HG02588 (cell line): ENCODE measurements around the gene RGS3.

Experiments used
- ATAC-seq: cut with Tn5 transposase; IDR thresholded peaks from one replicate; pipeline ENCODE4 v1.9.1; 2021; ENCODE audit warnings: mild to moderate bottlenecking, moderate library complexity; ENCODE audit not compliant: unreplicated experiment

The RGS3 gene

DNA sequence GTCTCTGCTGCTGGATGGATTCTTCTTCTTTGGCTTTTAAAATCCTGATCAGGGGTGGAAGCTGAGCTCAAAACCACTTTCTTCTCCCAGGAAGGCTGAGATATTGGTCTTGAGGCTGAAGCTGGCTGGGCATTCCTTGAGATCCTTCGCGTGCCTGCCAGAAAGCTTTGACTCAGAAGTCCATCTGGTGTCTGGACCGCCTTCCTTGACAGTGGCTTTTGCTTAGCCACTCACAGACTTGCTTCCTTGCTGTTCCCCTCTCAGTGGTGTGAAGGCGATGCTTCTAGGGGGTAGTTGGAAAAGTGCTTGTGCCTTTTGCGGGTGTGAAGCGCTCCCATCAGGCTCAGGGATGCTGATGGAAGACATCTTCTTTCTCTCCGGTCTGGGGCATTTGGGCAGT, 45.9 kb downstream of the RGS3 start:
- no peak for ATAC-seq

DNA sequence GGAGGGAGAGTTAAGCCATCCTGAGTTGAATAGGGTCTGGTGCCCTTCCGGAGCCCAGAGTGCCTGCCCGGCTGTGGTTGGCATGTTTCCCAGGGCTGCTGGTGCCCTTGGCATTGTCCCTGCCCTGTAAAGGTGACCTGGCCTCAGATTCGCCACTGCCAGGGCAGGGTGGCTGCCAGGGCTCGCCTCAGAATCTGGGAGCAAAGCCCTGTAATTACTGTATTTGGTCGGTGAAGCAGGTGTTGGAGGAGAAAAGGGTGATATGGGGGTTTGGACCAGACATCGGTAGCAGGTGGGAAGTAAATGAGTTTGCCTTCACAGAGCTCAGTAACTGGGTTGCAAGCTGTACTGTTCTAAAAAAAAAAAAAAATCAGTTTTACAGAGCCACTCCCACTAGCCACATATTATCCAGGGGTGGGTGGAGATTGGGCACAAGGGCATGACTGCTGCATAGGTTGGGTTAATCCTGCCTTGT, 47.6 kb downstream of the RGS3 start:
- ATAC-seq, result no peak

DNA sequence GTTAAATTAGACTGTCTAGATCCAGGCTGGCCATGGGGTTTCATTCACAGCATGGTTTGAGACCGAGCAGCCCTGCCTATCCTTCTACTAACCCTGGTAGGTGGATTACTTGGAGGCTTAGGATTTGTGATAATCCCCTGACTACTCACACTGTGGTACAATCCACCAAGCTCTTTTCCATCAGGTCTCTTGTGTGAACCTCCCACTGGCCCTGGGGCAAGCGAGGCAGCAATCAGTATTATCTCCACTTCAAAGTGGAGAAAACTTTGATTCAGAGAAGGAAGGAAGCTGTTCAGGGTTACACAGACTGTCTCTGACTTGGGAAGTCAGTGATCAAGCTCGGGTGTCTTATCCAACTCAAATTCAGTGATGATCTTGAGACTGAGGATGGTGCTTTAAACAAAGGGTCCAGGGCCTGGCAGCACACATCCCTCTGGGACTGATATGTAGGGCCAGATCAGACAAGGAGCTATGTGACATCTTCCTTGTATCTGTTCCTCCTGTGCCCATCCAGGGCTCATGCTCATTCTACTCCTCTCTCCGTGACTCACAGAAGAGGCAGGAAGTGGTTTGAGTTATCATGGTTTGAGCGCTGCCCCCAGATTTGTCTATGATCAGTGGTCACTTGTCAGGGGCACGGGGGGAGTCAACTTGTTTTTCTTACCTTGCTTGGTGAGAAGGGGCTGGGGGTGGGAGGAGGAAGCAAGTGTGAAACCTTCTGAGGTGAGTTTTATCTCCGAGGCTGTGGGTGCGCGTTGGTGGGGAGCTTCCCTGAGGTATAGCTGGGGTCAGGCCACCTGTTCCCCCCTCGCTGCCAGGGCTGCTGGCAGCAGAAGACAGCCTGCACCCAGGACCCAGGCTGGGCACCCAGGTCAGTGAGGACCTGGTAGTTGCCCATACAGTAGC, 48.6 kb downstream of the RGS3 start:
- peak; percentile 42 for ATAC-seq

DNA sequence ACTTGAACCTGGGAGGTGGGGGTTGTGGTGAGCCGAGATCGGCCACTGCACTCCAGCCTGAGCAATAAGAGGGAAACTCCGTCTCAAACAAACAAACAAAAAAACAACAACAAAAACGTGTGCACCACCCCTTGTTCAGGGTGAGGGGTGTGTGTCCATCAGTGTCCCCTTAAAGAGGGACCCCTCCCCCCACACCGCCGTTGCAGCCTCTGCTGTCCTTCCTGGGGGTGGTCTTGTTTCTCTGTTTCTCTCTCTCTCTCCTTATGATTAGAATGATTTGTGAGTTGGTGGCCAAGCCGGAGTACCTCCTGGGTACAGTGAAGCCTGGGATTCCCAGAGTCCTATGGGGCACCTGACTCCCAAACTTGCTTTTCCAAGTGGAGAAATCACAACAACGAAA, 49.6 kb downstream of the RGS3 start:
- ATAC-seq, result no peak

DNA sequence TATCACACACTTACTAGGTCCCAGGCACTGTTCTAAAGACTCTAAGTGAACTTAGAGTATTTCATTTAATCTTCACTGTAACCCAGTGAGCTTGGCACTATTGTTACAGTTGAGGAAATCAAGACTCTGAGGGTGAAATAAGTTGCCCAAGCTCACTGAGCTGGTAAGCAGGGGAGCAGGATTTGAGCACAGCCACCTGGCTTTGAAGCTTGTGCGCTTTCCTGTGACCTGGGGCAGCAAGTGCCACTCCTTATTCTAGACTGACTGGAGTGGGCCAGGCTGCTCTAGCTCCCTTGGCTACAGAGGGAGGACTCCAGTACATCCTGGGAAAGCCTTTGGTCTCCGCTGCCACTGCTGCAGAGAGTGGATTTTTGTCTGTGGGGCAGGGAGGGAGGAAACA, 50.0 kb downstream of the RGS3 start:
- ATAC-seq, result no peak

DNA sequence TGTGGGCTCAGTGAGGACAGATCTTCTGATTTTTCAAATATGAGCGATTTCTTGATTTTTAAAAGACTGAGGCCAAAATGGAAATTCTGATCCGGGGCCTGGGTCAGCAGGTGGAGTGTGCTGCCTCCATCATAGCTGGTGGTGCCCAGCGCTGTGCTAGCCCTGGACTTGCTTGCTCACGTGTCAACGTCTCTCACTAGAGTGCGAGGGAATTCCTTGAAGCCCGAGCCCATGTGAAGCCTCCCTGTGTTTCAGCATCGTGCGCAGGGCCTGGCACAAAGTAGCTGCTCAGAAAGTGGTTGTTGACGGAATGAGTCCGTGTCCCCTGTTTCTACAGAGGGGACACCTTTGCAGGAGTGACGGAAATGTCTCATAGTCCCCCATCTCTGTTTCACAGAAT, 50.5 kb downstream of the RGS3 start:
- ATAC-seq, result no peak

DNA sequence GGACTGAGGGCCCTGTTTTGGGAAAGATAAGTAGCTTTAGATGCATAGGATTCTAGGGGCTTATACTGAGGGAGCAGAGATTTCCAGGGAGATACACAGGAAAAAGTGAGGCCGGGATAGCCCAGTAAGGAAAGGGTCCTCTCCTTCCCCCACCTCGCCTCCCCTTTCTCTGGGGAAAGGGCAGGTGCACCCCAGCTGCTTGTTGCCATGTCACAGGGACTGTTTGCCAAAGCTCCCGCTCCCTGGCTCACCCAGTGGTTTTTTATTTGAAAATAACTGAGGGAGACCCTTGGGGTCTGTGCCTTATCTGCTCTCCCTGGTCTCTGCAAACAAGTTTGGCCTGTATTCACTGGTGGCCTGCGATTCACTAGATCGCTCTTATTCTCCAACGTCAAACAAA, 51.2 kb downstream of the RGS3 start:
- no peak for ATAC-seq

DNA sequence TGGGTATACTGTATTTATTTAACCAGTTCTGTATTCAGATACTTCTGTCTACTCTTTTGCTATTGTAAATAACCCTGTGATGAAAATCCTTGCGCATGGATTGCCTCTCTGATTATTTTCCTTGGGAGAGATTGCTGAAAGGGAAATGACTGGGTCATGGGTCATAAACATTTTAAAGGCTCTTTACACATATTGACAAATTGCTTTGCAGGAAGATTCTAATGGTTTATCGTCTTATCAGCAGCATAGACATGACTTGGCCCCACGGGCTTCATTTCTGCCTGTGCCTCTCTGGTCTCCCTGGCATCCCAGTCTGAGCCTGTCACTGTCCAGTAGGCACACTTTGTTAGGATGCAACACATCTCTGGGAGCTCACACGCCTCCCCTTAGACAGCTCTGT, 52.3 kb downstream of the RGS3 start:
- ATAC-seq, result no peak

DNA sequence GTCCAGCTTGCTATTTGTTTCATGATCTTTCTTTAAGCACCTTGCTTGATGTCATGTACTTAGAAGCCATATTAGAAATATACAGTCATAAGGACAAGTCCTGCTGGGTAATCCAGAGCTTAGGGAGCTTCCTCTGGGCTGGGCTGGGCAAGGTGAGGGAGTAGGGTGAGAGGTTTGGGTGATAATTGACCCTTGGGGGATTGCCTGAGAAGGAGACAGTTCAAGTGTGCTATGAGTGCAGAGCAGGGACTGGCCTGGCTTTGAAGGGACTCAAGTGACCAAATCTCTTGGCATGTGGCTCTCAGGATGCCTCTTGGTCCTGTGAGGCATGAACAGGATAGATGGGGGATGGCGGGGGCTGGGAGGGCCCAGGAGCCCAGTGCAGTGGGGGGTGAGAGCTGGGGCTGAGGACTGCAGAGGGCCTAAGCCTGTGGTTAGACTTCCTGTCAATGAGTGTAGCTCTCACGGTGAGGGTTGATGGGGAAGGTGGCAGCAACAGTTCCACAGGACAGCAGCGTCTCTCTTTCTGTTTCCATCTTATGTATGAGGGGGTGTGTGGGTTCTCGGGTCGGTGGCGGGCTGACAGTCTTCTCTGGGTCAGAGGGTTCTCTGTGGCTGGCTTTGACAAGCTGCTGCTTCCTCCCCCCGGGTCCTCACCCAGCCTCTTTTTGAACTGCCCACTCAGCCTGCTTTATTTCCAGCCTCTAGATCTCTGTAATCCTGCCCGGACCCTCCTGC, 53.5 kb downstream of the RGS3 start:
- ATAC-seq, result peak; percentile 87

DNA sequence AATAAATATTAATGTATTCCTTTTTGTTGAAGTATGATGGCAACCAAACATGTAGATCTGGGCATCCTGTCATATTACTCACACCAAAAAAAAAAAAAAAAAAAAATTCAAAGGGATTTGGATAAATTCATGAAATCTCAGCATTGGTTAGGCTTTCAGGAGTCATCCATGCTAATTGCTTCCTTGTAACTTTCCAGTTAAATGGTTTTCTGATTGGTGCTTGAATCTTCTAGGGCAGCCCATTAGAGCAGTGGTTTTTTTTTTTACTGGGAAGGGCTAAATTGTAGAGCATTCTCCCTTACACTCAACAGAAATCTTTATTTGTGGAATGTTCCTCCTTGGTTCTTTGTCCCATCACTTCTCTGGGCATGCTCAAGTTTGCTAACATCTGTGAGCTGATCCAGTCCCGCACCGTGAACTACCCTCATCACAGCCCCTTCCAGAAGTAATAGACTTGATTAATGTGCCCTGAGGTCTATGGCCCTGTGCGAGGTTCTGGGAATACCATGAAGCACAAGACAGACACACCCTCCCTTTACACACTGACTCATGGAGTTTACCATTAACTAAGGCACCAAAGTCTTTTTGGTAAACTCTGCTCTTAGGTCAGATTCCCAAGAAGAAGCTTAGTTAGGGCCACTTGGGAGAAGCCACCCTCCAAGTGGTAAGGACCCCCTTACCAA, 56.0 kb downstream of the RGS3 start:
- ATAC-seq, result no peak

DNA sequence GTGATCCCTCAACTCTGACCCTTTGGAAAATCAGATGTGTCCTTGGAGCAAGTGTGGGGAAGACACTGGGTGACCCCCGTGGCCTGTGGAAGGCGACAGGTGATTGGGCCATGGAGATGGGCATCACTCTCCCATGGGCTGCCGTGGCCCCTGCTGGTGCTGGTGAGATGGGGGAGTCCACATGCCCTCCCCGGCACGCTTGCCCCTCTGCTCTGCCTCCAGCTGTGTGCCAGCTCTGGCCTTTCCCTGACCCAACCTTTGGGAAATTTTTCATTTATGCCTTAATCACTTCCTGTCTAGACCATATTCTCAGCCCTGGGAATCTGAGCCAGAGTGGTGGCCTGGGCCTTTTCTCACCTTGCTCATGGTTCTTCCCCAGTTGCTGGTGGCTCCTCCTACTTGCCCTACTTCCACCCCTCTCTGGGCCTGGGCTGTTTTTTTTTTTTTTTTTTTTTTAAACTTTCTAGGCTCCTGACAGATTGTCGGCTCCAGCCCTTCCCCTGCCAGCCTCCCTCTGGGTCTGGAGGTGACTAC, 56.6 kb downstream of the RGS3 start:
- no peak for ATAC-seq

DNA sequence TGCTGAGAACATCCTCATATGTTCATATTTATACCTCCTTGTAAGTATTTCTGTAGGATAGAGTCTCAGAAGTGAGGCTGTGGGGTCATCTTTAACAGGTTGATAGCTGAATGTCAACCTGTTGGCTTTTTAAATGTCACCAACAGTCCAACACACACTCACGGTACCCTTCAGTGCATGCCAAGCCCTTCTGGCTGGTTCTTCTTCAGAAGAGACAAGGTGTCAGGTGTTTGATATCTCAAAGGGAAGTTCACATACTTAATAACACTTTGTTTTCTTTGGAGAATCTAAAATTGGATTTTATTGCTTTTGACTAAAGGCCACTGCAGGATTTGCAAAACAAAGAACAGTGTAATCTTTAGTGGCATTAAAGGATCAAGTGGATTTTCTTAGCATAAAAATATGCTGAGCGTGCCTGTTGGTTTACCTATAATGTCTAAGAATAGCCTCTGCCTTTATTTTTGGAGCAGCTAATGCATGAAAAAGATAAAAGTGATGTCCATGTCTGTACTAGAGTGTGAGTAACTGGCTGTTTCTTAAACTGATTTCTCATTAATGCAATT, 58.2 kb downstream of the RGS3 start:
- ATAC-seq, result no peak

DNA sequence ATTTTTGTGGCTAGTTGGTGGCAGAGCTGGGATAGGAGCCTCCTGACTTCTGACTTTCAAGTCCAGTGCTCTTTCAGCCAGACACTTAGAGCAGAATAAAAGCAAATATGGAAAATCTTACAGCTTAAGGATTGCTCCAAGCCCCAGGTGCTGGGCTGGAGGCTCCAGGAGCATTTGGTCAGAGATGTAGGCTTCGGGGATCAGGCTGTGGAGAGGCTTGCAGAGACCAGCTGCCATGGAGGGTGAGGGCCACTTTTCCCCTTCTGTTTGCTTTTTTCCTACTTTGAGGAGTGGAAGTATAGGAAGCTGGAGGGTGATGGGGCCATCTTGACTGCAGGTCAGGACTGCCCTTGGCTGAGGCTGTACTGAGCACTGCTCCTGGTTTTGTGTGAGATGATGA, 58.9 kb downstream of the RGS3 start:
- ATAC-seq, result no peak

DNA sequence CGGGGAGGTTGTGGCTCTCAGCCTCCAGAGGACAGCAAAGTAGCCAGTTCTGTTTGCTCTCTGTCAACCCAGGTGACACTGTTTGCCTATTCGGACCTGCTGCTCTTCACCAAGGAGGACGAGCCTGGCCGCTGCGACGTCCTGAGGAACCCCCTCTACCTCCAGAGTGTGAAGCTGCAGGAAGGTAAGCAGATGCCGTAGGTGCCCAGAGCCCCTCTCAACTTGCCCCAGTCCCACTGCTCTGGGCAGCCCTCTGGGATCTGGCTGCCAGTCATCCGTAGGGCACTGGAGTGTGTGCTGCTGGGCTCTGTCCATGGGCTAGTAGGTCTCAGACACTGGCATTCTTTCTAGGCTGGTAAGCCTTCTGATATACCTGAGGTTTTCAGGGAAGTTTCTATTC, 59.3 kb downstream of the RGS3 start:
- no peak for ATAC-seq

DNA sequence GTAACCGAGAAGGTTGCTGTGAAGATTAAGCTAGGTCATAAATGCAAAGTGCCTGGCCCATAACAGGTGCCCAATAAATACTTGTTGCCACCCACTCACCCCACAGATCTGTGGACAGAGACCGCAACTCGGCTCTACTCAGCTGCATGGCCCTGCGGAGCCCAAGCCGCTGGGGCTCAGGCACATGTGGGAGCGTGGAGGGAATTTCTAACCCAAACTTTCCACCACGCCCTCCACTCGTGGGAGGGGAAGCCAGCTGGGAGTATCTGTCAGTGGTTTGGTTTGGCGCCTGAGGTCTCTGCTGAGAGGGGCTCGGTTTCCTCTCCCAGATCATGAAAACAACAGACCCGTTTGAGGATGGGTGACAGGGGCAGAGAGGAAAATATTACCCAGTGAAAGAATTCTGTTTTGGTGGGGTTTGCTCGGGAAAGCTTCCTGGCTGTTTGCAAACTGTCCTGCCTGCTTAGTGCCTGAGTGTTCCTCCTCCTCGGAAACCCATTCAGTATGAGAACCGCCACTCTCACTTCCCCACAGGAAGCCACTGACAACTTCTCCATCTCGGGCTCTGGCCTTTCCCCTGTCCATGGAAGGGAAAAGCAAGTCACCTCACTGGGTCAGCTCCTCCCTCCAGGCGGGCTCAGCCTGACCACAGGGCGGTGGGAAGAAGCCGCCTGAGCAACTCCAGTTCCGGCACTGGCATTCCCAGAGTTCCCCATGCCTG, 60.1 kb downstream of the RGS3 start:
- ATAC-seq, result peak; percentile 91

DNA sequence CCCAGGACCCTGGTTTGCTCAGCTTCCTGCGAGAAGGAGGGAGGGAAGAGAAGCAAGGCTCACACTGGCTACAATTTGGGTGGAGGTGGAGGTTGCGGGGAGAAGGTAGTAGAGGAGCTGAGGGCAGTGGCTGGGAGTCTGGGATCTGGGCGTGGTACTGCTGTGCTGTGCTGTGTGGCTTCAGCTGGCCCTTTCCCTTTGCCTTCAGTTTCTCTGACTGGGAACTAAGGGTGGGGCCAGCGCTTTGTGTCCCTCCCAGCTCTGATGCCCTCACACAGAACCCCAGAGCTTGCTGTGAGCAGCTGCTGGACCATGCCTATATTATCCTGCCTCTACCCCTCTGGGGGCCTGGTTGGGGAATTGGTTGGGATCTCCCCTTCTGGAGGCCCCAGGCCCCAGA, 60.9 kb downstream of the RGS3 start:
- ATAC-seq, result no peak

DNA sequence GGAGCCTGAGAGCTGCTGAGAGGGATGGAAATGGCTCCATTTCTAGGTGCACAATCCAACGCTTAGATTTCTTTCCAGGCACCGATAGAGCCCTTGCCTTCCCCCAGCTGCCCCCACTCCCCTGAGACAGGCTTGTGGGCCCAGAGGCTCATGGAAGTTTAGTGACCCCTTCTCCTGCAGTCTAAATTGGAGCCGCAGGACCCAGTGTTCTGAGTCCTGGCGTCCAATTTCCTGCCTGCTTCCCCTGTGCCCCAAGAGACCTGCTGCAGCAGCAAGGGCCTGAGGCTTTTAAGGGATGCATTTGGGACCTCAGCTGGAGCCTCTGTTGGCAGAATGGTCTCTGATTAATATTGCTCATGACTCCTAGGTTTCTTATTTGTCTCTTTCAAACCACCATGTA, 61.7 kb downstream of the RGS3 start:
- ATAC-seq, result no peak

DNA sequence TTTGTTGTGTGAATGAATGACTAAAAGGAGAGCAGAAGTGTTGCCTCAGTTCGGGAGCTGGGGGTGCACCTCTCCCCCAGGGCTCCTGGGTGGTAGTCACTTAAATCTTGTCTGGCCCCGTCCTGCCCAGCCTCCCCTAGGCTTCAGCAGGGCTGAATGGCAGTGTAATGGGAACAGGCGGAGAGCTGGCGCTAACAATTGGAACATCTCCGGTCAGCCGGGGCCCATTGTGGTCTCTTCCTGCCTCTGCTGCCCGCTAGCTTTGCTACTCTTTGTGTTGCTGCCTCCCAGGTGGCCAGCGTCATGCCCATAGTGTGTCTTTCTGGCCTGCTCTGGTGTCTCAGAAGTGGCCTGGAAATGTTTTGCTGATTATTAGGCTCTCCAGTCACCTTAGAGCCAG, 62.3 kb downstream of the RGS3 start:
- no peak for ATAC-seq

DNA sequence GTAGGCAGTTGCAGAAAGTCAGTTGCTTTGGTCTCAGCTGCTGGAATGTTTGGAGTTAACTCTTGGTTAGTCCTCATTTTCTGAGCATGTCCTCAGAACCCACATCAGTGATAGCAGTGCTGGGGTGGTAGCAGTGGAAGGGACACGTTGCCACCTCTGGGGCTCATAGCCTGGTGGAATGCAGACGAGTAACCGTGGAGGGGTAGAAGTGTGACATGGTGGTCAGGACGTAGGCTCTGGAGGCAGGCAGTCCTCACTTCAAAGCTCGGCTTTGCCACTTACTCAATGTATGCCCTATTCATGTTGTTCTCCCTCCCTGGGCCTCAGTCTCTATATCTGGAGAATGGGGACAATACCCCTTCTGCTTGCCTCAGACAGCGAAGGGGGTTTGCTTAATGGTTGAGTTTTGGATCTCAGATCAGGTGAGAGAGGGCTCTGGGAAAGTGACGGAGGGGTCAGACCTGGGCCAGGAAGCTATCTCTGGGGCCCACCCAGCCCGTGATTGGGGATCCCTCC, 62.8 kb downstream of the RGS3 start:
- ATAC-seq, result no peak

DNA sequence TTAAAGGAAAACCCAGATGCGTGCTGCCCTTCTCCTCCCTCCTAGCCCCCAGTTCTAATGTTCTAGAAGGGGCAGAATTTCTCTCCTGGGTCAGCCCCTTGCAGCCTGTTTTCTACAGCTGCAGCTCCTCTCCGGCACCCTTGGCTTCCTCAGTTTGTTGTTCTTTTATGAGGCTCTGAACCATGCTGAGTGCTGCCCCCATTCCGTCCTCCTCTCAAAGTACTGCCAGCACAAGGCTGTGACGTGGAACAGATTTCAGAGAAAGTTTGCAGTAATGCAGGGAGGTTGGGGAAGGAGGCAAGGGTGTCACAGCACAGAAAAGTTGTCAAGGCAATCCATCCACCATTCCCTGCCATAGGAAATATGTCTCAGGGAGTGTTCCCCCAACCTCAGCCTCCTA, 63.3 kb downstream of the RGS3 start:
- no peak for ATAC-seq
